Measurements from ENCODE around the gene VLDLR. TPM values are rescaled to one million over a fixed set of nuclear protein-coding genes. Genes with fewer than 3 reads are reported as not detected.
"Not testable (repeated sequence)": the region's sequence is repeated elsewhere in the genome, so short reads cannot be mapped to it uniquely, and the experiment has no call there.

VLDLR gene
- total RNA-seq, 1 donor from 2014 or later = 15.9 TPM

- DNase-seq = no peak
Observed at GRCh38 chr9:2664174-2665065, 42.8 kb downstream of the VLDLR start.

GRCh38 chr9:2666569-2666968 lies 45.0 kb downstream of the VLDLR start:
- no peak for DNase-seq

GRCh38 chr9:2673161-2673560 lies 51.6 kb downstream of the VLDLR start:
- DNase-seq = no peak

GRCh38 chr9:2674141-2674824 lies 52.7 kb downstream of the VLDLR start:
- DNase-seq = no peak

GRCh38 chr9:2675834-2676233 lies 54.2 kb downstream of the VLDLR start:
- DNase-seq = no peak

- no peak for DNase-seq
Observed at GRCh38 chr9:2676466-2676865, 54.9 kb downstream of the VLDLR start.

GRCh38 chr9:2677915-2678889 lies 56.6 kb downstream of the VLDLR start:
- DNase-seq = no peak

GRCh38 chr9:2679011-2679410 lies 57.4 kb downstream of the VLDLR start:
- DNase-seq = no peak

- DNase-seq = no peak
Observed at GRCh38 chr9:2681981-2682380, 60.4 kb downstream of the VLDLR start.

GRCh38 chr9:2686911-2687310 lies 65.3 kb downstream of the VLDLR start:
- DNase-seq = no peak

GRCh38 chr9:2688636-2689035 lies 67.0 kb downstream of the VLDLR start:
- no peak for DNase-seq

- no peak for DNase-seq
Observed at GRCh38 chr9:2691212-2691611, 69.6 kb downstream of the VLDLR start.

- no peak for DNase-seq
Observed at GRCh38 chr9:2691626-2692025, 70.0 kb downstream of the VLDLR start.

GRCh38 chr9:2693056-2693455 lies 71.5 kb downstream of the VLDLR start:
- DNase-seq = no peak

- no peak for DNase-seq
Observed at GRCh38 chr9:2697492-2697891, 75.9 kb downstream of the VLDLR start.

- no peak for DNase-seq
Observed at GRCh38 chr9:2700398-2700797, 78.8 kb downstream of the VLDLR start.

GRCh38 chr9:2700909-2701550 lies 79.4 kb downstream of the VLDLR start:
- no peak for DNase-seq

GRCh38 chr9:2704504-2704903 lies 82.9 kb downstream of the VLDLR start:
- DNase-seq = no peak

GRCh38 chr9:2707256-2707655 lies 85.7 kb downstream of the VLDLR start:
- DNase-seq = not testable (repeated sequence)

All from skin of body (tissue), 2 donors.